Uterus (tissue), 4 donors: ENCODE data around the gene RPS5. TPM values are rescaled to one million over a fixed set of nuclear protein-coding genes. Genes with fewer than 3 reads are reported as not detected.
A peak's percentile ranks its signal among the peaks of the same experiment; 100 is the strongest.
"Not testable (repeated sequence)": the region's sequence is repeated elsewhere in the genome, so short reads cannot be mapped to it uniquely, and the experiment has no call there.

Experiments
- DNase-seq, 2 donors: peaks; one replicate each; pipeline ENCODE4 v3.0.0-alpha.2; 2019 to 2020
- H3K27ac ChIP-seq, 2 donors: fragments of 200-600 bp; sonication (generic); 1 replicate in 1 of 2; 2 replicates in 1 of 2; pipeline ENCODE4 v1.5.1; 2016 to 2018
- H3K27me3 ChIP-seq, 2 donors: fragments of 200-600 bp; sonication (generic); one replicate each; pipeline ENCODE4 v1.5.1; 2018 to 2019; ENCODE audit warnings: control low read depth in 1 of 2
- H3K36me3 ChIP-seq, 2 donors: fragments of 200-600 bp; sonication (generic); one replicate each; pipeline ENCODE4 v1.5.1; 2019; ENCODE audit warnings: control low read depth in 1 of 2
- H3K4me1 ChIP-seq, 2 donors: fragments of 200-600 bp; sonication (generic); one replicate each; pipeline ENCODE4 v1.5.1; 2018 to 2019; ENCODE audit warnings: control low read depth in 1 of 2
- H3K4me3 ChIP-seq, 2 donors: fragments of 200-600 bp; sonication (generic); 1 replicate in 1 of 2; 2 replicates in 1 of 2; pipeline ENCODE4 v1.5.1; 2018 to 2019; ENCODE audit warnings: mild to moderate bottlenecking in 1 of 2
- H3K9me3 ChIP-seq, 2 donors: fragments of 200-600 bp; sonication (generic); one replicate each; pipeline ENCODE4 v1.5.1; 2019; ENCODE audit warnings: control low read depth in 1 of 2
- CTCF ChIP-seq, 4 experiments: fragments of 200-600 bp in 2 of 4; fragments of 450-650 bp in 2 of 4; sonication (generic) in 2 of 4; IDR thresholded peaks; one replicate each; pipeline ENCODE4 v1.5.1; 2016 to 2019; ENCODE audit warnings: antibody characterized with exemption in 4 of 4, mild to moderate bottlenecking in 2 of 4, moderate library complexity in 1 of 4
- POLR2A ChIP-seq, 2 donors: fragments of 450-650 bp; IDR thresholded peaks; one replicate each; pipeline ENCODE4 v1.6.1; 2016; ENCODE audit warnings: antibody characterized with exemption in 2 of 2, mild to moderate bottlenecking in 1 of 2, moderate library complexity in 1 of 2
- intact Hi-C: fragments of 100-400 bp; cut with DNase I; formaldehyde crosslinking; loops from one replicate; pipeline ENCODE4 v1.15.1; 2023; ENCODE audit warnings: low total_unique reads
- microRNA-seq: library from miRNA; unstranded; fragments of <30 nt; microRNA quantifications from one replicate; pipeline ENCODE4, GENCODE V29; 2016; ENCODE audit warnings: borderline microRNAs expressed, borderline replicate concordance
- small RNA-seq: library from RNA; depleted of rRNA; stranded (forward); fragments of <200 nt; gene quantifications from one replicate; pipeline ENCODE3, GENCODE V24; 2016
- total RNA-seq, 4 donors: library from RNA; depleted of rRNA in 3 of 4; stranded (reverse); fragments of >200 nt in 3 of 4; gene quantifications; one replicate each; pipeline versions ENCODE4 v1.1.0 to v1.2.4, GENCODE V29; 2014 to 2023
- donor health status: DM: yes; HTN: yes; CAD: no.

The RPS5 gene
- total RNA-seq, 4 donors from 2014 or later, result 1,103 to 4,958 (median 2,770) TPM

- TF ChIP-seq CTCF (IDR thresholded peaks at IDR 0.05), result no peak
- peak in 1 of 2 donors; percentile 27 for TF ChIP-seq POLR2A (IDR thresholded peaks at IDR 0.05)
These were observed 52.8 kb downstream of the RPS5 start, which contains the start of gene ZNF132 for GRCh38 chr19:58439576-58440554. TSS of gene ZNF132 (minus strand) at chr19:58440153. CDS start at chr19:58439821, 332 bp downstream.

GRCh38 chr19:58440556-58440955 is 53.5 kb downstream of the RPS5 start:
- H3K4me1 ChIP-seq, result no peaks in the 10 kb centered on the region
- peak in 1 of 2 donors; percentile 39 for DNase-seq
- H3K4me3 ChIP-seq, result peak overlapping the region; percentile 47 to 75
- intact Hi-C loops, result no loop called here
- H3K36me3 ChIP-seq, result no peaks in the 10 kb centered on the region
- no peaks in the 10 kb centered on the region for H3K27me3 ChIP-seq
- peak overlapping the region; percentile 69 to 71 for H3K27ac ChIP-seq
- TF ChIP-seq POLR2A (IDR thresholded peaks at IDR 0.05) (no peak), CTCF (IDR thresholded peaks at IDR 0.05) (no peak)
- H3K9me3 ChIP-seq, result peaks cover 0 to 35% of the 10 kb centered on the region in 2 donors

More at GRCh38 chr19:58439576-58440554, 52.8 kb downstream of the RPS5 start, which contains the start of gene ZNF132:
- Histone ChIP-seq H3K27me3 (no peaks in the 10 kb centered on the region), H3K4me1 (no peaks in the 10 kb centered on the region), H3K9me3 (peaks cover 0 to 42% of the 10 kb centered on the region in 2 donors), H3K27ac (peak within 1 kb of the TSS; percentile 69 to 71), H3K4me3 (peak within 1 kb of the TSS; percentile 47 to 75), H3K36me3 (no peaks in the 10 kb centered on the region)
- intact Hi-C loops, result no loop called here
- DNase-seq, result peak; percentile 95 to 99

- intact Hi-C loops, H3K4me1 ChIP-seq: not testable (repeated sequence)
These were observed 55.9 kb downstream of the RPS5 start for GRCh38 chr19:58442986-58443385.

More at GRCh38 chr19:58442986-58443385, 55.9 kb downstream of the RPS5 start:
- H3K27me3 ChIP-seq, H3K4me3 ChIP-seq, H3K36me3 ChIP-seq, DNase-seq, H3K27ac ChIP-seq: not testable (repeated sequence)
- H3K9me3 ChIP-seq, result peaks cover 0 to 12% of the 10 kb centered on the region in 2 donors

Small RNAs within 50 kb of the gene (microRNA-seq; reads per million reads assigned to microRNA genes)
- not detected for gene MIR4754

Small RNAs within 50 kb of the gene (small RNA-seq; reads per million reads assigned to genes)
- not detected for gene MIR4754
- gene RNA5SP473, result not detected

Other genes starting within 250 kb of the RPS5 start
- 10 to 100 TPM in 3 of 4 donors, 1 to 10 TPM in 1; 2.6 to 29.7 (median 13.3) TPM for gene ZNF329, start 236.5 kb upstream of the RPS5 start, total RNA-seq
- 10 to 100 TPM; 10.8 to 34.3 (median 29.7) TPM for gene ZNF274, start 204.2 kb upstream of the RPS5 start, total RNA-seq
- gene ZNF544, start 158.4 kb upstream of the RPS5 start, total RNA-seq, result 10 to 100 TPM in 3 of 4 donors, 1 to 10 TPM in 1; 2.6 to 67.0 (median 43.7) TPM
- 10 to 100 TPM in 1 of 4 donors, 1 to 10 TPM in 3; 1.8 to 10.8 (median 8.2) TPM for gene ZNF8, start 108.3 kb upstream of the RPS5 start, total RNA-seq
- 10 to 100 TPM; 27.1 to 62.1 (median 39.2) TPM for gene ERVK3-1, start 81.9 kb upstream of the RPS5 start, total RNA-seq
- gene ZSCAN22, start 60.3 kb upstream of the RPS5 start, total RNA-seq, result 1 to 10 TPM; 3.9 to 5.1 (median 4.6) TPM
- gene A1BG, start 33.8 kb upstream of the RPS5 start, total RNA-seq, result 100 to 1,000 TPM in 1 of 4 donors, 10 to 100 TPM in 1, 1 to 10 TPM in 2; 2.8 to 108 (median 12.9) TPM
- 1 to 10 TPM in 3 of 4 donors, not detected in 1; 3.4 to 7.2 (median 6.8) TPM for gene ZNF497, start 24.5 kb upstream of the RPS5 start, total RNA-seq
- 1 to 10 TPM in 3 of 4 donors, not detected in 1; 1.6 to 4.6 (median 2.8) TPM for gene ZNF837, start 6.2 kb upstream of the RPS5 start, total RNA-seq
- not detected for gene RNF225, start 8.4 kb downstream of the RPS5 start, total RNA-seq
- 10 to 100 TPM in 2 of 4 donors, 1 to 10 TPM in 2; 1.5 to 26.6 (median 16.4) TPM for gene ZNF584, start 21.4 kb downstream of the RPS5 start, total RNA-seq
- 10 to 100 TPM in 1 of 4 donors, 1 to 10 TPM in 3; 4.4 to 19.8 (median 7.6) TPM for gene ZNF132, start 52.9 kb downstream of the RPS5 start, total RNA-seq
- 10 to 100 TPM in 1 of 4 donors, 1 to 10 TPM in 3; 1.2 to 17.5 (median 7.3) TPM for gene ZNF324B, start 64.4 kb downstream of the RPS5 start, total RNA-seq
- 10 to 100 TPM in 3 of 4 donors, 1 to 10 TPM in 1; 2.9 to 75.1 (median 27.1) TPM for gene ZNF324, start 79.8 kb downstream of the RPS5 start, total RNA-seq
- 10 to 100 TPM in 3 of 4 donors, 1 to 10 TPM in 1; 1.8 to 18.7 (median 11.4) TPM for gene ZNF446, start 89.1 kb downstream of the RPS5 start, total RNA-seq
- gene SLC27A5, start 124.7 kb downstream of the RPS5 start, total RNA-seq, result 10 to 100 TPM in 1 of 4 donors, 1 to 10 TPM in 3; 1.8 to 10.2 (median 6.7) TPM
- 10 to 100 TPM in 1 of 4 donors, 1 to 10 TPM in 2, under 1 TPM in 1; 0.88 to 17.8 (median 3.8) TPM for gene ZBTB45, start 132.5 kb downstream of the RPS5 start, total RNA-seq
- gene TRIM28, start 156.8 kb downstream of the RPS5 start, total RNA-seq, result 100 to 1,000 TPM; 192 to 322 (median 280) TPM
- 10 to 100 TPM; 30.9 to 77.8 (median 56.0) TPM for gene CHMP2A, start 167.8 kb downstream of the RPS5 start, total RNA-seq
- 10 to 100 TPM in 3 of 4 donors, 1 to 10 TPM in 1; 6.1 to 63.7 (median 24.9) TPM for gene UBE2M, start 171.3 kb downstream of the RPS5 start, total RNA-seq
- gene MZF1, start 186.1 kb downstream of the RPS5 start, total RNA-seq, result 10 to 100 TPM; 26.5 to 41.5 (median 30.0) TPM